Endothelial cell of umbilical vein (primary cell): ENCODE data around the gene MREG. TPM values are rescaled to one million over a fixed set of nuclear protein-coding genes. Genes with fewer than 3 reads are reported as not detected.
A peak's percentile ranks its signal among the peaks of the same experiment; 100 is the strongest.

Experiments
- BruUV-seq: library from RNA; stranded (reverse); fragments of 400-500 nt; replicated peaks from 2 replicates; lab custom pipeline; 2021; lab: Mats Ljungman, UMichigan
- CTCF ChIA-PET: fragments of 300-600, 350-600 bp; sonication (Branson Sonifier 250); formaldehyde crosslinking; loops from one replicate; lab custom pipeline; 2021; ENCODE audit warnings: antibody characterized with exemption, inconsistent platforms; lab: Charles Lee
- POLR2A ChIA-PET: fragments of 300-600, 350-600 bp; sonication (Branson Sonifier 250); formaldehyde crosslinking; loops from one replicate; lab custom pipeline; 2021; ENCODE audit warnings: antibody characterized with exemption, inconsistent platforms; lab: Charles Lee
- DNase-seq: peaks from one replicate; pipeline ENCODE4 v3.0.0-alpha.2; 2011; ENCODE audit warnings: low read depth, low spot score
- FAIRE-seq: peaks from 2 replicates; lab custom pipeline; 2011; peaks lifted over from hg19 to GRCh38; lab: Jason Lieb, UNC
- H2AFZ ChIP-seq: 2 replicates; pipeline ENCODE4 v1.6.0; 2012; ENCODE audit warnings: low read depth, low read length, control low read depth, inconsistent platforms
- H3K27ac ChIP-seq: 2 replicates; pipeline ENCODE4 v1.5.1; 2011; ENCODE audit warnings: low read depth, mild to moderate bottlenecking, control low read depth, low read length, moderate library complexity; ENCODE audit not compliant: insufficient read depth
- H3K27me3 ChIP-seq, 2 experiments: 2 replicates each; pipeline versions ENCODE4 v1.6.0 to v1.6.1; 2011; ENCODE audit warnings: low read length in 2 of 2, mixed read lengths in 1 of 2; ENCODE audit not compliant: control insufficient read depth in 2 of 2, insufficient read depth in 2 of 2
- H3K36me3 ChIP-seq, 2 experiments: 2 replicates in 1 of 2; 3 replicates in 1 of 2; pipeline ENCODE4 v1.5.1; 2011; ENCODE audit warnings: low read length in 2 of 2, mild to moderate bottlenecking in 1 of 2, moderate library complexity in 1 of 2; ENCODE audit not compliant: control insufficient read depth in 2 of 2, insufficient read depth in 2 of 2; ENCODE audit errors: extremely low read depth in 1 of 2
- H3K4me1 ChIP-seq: 3 replicates; pipeline ENCODE4 v1.5.1; 2011; ENCODE audit warnings: mild to moderate bottlenecking, low read length; ENCODE audit not compliant: control insufficient read depth, insufficient read depth; ENCODE audit errors: extremely low read depth
- H3K4me2 ChIP-seq: 2 replicates; pipeline ENCODE4 v1.6.1; 2011; ENCODE audit warnings: low read length, control low read depth, mixed read lengths; ENCODE audit not compliant: insufficient read depth
- H3K4me3 ChIP-seq, 3 experiments: fragments of 200-600 bp in 1 of 3; sonication (generic), shearing (Covaris generic) in 1 of 3; replicated peaks in 1 of 3; 2 replicates each; pipeline ENCODE4 v1.5.1; 2011 to 2016; ENCODE audit warnings: control low read depth in 3 of 3, low read length in 3 of 3, mild to moderate bottlenecking in 2 of 3, inconsistent platforms in 1 of 3, low read depth in 1 of 3, moderate library complexity in 1 of 3; ENCODE audit not compliant: insufficient read depth in 1 of 3
- H3K79me2 ChIP-seq: 2 replicates; pipeline ENCODE4 v1.6.0; 2012; ENCODE audit warnings: low read length, inconsistent platforms; ENCODE audit not compliant: control insufficient read depth, insufficient read depth
- H3K9ac ChIP-seq: replicated peaks from 2 replicates; pipeline ENCODE3; 2011; ENCODE audit warnings: low read length, control low read depth; ENCODE audit not compliant: insufficient read depth; ENCODE audit errors: extremely low read depth
- H3K9me1 ChIP-seq: replicated peaks from 3 replicates; pipeline ENCODE4 v1.6.0; 2011; ENCODE audit warnings: mild to moderate bottlenecking, low read length; ENCODE audit not compliant: control insufficient read depth, insufficient read depth; ENCODE audit errors: extremely low read depth
- H3K9me3 ChIP-seq: replicated peaks from 2 replicates; pipeline ENCODE4 v1.5.1; 2012; ENCODE audit warnings: low read length, inconsistent platforms; ENCODE audit not compliant: control insufficient read depth, insufficient read depth
- H4K20me1 ChIP-seq: replicated peaks from 2 replicates; pipeline ENCODE3; 2011; ENCODE audit warnings: mild to moderate bottlenecking, low read length; ENCODE audit not compliant: control insufficient read depth, insufficient read depth; ENCODE audit errors: extremely low read depth
- EZH2 ChIP-seq: IDR thresholded peaks from 2 replicates; pipeline ENCODE4 v1.6.1; 2012; ENCODE audit warnings: borderline replicate concordance, low read depth, mild to moderate bottlenecking, moderate library complexity, low read length, inconsistent platforms; ENCODE audit not compliant: severe bottlenecking
- FOS ChIP-seq: IDR thresholded peaks from 2 replicates; pipeline ENCODE4 v1.6.1; 2011; ENCODE audit warnings: mild to moderate bottlenecking, low read length, moderate library complexity, borderline replicate concordance; ENCODE audit not compliant: insufficient read depth
- GATA2 ChIP-seq: IDR thresholded peaks from 2 replicates; pipeline ENCODE4 v1.7.0; 2011; ENCODE audit warnings: low read depth, mild to moderate bottlenecking, moderate library complexity, mixed read lengths, low read length; ENCODE audit not compliant: insufficient read length, insufficient read depth
- JUN ChIP-seq: IDR thresholded peaks from 2 replicates; pipeline ENCODE4 v1.6.1; 2011; ENCODE audit warnings: borderline replicate concordance, low read depth; ENCODE audit not compliant: insufficient read length, insufficient read depth
- MYC ChIP-seq: IDR thresholded peaks from one replicate; pipeline ENCODE4 v1.6.1; 2011; ENCODE audit warnings: mild to moderate bottlenecking, low read depth, low read length
- POLR2A ChIP-seq: IDR thresholded peaks from 2 replicates; pipeline ENCODE4 v1.6.1; 2012; ENCODE audit warnings: low read depth, mild to moderate bottlenecking, control low read depth, low read length
- POLR2AphosphoS5 ChIP-seq: IDR thresholded peaks from 2 replicates; pipeline ENCODE4 v1.6.1; 2012; ENCODE audit warnings: low read depth, mild to moderate bottlenecking, control low read depth, low read length, moderate library complexity; ENCODE audit not compliant: insufficient read depth
- dilution Hi-C: fragments of 300-500 bp; cut with MboI; formaldehyde crosslinking; loops from one replicate; pipeline ENCODE4 v1.15.0; 2019; ENCODE audit warnings: low sequenced_read_pairs; ENCODE audit not compliant: extremely low pct_ligation_motif_present
- intact Hi-C: fragments of 100-400 bp; cut with micrococcal nuclease; formaldehyde crosslinking; loops from one replicate; pipeline ENCODE4 v1.10.0; 2022
- polyA plus RNA-seq, 4 experiments: library from polyadenylated mRNA; depleted of rRNA in 3 of 4; stranded (reverse) in 3 of 4; unstranded in 1 of 4; fragments of >200 nt; gene quantifications; 2 replicates each; pipeline versions ENCODE4 v1.2.1 to v1.2.3, GENCODE V29; 2011 to 2012; ENCODE audit warnings: missing spikeins in 1 of 4
- total RNA-seq: library from RNA; stranded (reverse); gene quantifications from 2 replicates; pipeline ENCODE4 v1.2.3, GENCODE V29; 2021
- TF ChIP-seq, protein P1 (sequence below), 2 donors: IDR thresholded peaks; 1 replicate in 1 of 2; 2 replicates in 1 of 2; pipeline ENCODE4 v1.5.1; 2011; ENCODE audit warnings: low read length in 2 of 2, mild to moderate bottlenecking in 2 of 2, moderate library complexity in 2 of 2, control low read depth in 1 of 2, inconsistent platforms in 1 of 2, low read depth in 1 of 2; ENCODE audit not compliant: insufficient read depth in 1 of 2; ENCODE audit errors: extremely low read depth in 1 of 2
- TF ChIP-seq, protein P2 (sequence below): IDR thresholded peaks from 2 replicates; pipeline ENCODE4 v1.6.1; 2011; ENCODE audit not compliant: insufficient read depth, insufficient read length

MREG gene
- total and polyA plus RNA-seq, 2 donors (not counting 3 experiments of a cell fraction or from before 2014, with no cell fraction given), result 0.41 to 3.9 TPM

DNA sequence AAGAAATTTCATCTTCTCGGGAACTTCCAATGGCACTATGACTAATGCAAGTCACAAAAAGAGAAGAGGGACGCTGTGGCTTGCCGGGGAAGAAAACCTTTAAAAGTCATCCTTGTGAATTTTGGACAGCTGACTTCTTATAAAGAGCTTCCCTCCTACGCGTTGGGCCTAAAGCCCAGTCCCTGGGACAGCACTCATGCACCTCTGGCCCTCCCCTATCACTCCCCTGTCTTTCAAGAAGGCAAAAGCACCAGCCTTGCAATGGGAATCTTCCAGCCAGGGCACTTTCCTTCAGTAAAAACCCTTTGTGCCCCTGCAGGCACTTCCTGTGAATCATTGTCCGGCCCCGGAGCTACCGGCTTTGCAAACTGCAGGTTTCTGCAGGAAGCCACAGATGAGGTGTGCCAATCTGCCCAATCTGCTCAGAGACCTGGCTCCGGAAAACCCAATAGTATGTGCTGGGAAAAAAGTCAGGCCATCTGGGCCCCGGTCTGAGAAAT lies 7.1 kb downstream of the MREG start:
- Histone ChIP-seq H3K4me3 (no peak overlapping the region), H3K4me1 (peaks cover 8% of the 10 kb centered on the region), H2AFZ (no peak overlapping the region), H3K9me1 (no peaks in the 10 kb centered on the region), H3K4me2 (peak overlapping the region; percentile 20), H4K20me1 (no peaks in the 10 kb centered on the region), H3K9me3 (no peaks in the 10 kb centered on the region), H3K9ac (no peak overlapping the region), H3K27ac (no peak overlapping the region), H3K36me3 (no peaks in the 10 kb centered on the region), H3K27me3 (peaks cover 0 to 2% of the 10 kb centered on the region in 2 experiments), H3K79me2 (no peaks in the 10 kb centered on the region)
- ChIA-PET POLR2A (no interaction called here), CTCF (interaction anchor here (0.6 to 2.3 kb wide), 8 partner anchors 14 to 287 kb away, joined by 3 to 12 read pairs (median 4); no protein-coding TSS in a partner anchor)
- intact Hi-C loops (no loop called here), dilution Hi-C loops (no loop called here)
- BruUV-seq, result no TSS peak
- peak; percentile 87 for FAIRE-seq
- DNase-seq, result peak; percentile 33
- TF ChIP-seq, protein P1, sequence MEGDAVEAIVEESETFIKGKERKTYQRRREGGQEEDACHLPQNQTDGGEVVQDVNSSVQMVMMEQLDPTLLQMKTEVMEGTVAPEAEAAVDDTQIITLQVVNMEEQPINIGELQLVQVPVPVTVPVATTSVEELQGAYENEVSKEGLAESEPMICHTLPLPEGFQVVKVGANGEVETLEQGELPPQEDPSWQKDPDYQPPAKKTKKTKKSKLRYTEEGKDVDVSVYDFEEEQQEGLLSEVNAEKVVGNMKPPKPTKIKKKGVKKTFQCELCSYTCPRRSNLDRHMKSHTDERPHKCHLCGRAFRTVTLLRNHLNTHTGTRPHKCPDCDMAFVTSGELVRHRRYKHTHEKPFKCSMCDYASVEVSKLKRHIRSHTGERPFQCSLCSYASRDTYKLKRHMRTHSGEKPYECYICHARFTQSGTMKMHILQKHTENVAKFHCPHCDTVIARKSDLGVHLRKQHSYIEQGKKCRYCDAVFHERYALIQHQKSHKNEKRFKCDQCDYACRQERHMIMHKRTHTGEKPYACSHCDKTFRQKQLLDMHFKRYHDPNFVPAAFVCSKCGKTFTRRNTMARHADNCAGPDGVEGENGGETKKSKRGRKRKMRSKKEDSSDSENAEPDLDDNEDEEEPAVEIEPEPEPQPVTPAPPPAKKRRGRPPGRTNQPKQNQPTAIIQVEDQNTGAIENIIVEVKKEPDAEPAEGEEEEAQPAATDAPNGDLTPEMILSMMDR (IDR thresholded peaks at IDR 0.05; ENCODE audit: extremely low read depth in 1 of 2, insufficient read depth in 1 of 2, low read depth in 1 of 2, low read length in 2 of 2), result no peak
- peak; percentile 52 for TF ChIP-seq FOS

DNA sequence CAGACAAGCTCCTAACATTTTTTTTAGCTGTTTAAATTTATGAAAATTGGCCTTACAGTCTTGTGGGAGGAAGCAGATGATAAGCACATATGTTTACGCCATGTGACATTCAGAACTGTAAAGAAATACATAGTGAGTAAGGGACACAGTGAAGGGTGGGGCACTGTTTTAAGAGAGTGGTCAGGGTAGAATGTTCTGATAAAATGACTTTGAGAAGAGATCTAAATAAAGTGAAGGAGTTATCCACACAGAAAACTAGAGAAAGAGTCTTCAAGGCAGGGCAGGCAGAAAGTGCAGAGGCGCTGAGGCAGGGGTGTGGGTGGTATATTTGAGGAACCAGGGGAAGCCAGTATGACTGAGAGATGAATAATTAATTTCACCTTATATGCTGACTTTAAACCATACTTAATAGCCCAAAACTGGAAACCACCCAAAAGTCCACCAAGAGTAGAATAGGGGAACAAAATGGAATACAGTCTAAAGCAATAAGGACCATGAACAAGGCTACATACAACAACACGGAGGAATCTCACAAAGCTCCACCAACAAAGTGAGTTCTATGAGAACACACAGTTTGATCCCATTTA lies 8.6 kb downstream of the MREG start:
- H3K27me3 ChIP-seq, result peaks cover 0 to 2% of the 10 kb centered on the region in 2 experiments
- H3K36me3 ChIP-seq, result no peaks in the 10 kb centered on the region
- no peaks in the 10 kb centered on the region for H4K20me1 ChIP-seq
- no peaks in the 10 kb centered on the region for H3K9me1 ChIP-seq
- CTCF ChIA-PET, result no interaction called here
- H3K27ac ChIP-seq, result no peak overlapping the region
- no peak overlapping the region for H3K4me2 ChIP-seq
- no peak overlapping the region for H3K9ac ChIP-seq
- POLR2A ChIA-PET, result no interaction called here
- no peaks in the 10 kb centered on the region for H3K79me2 ChIP-seq
- H2AFZ ChIP-seq, result no peak overlapping the region
- intact Hi-C loops (no loop called here), dilution Hi-C loops (no loop called here)
- DNase-seq (no peak), FAIRE-seq (no peak)
- H3K9me3 ChIP-seq, result no peaks in the 10 kb centered on the region
- no peak overlapping the region for H3K4me3 ChIP-seq
- TF ChIP-seq FOS (no peak), MYC (no peak), JUN (no peak), GATA2 (no peak), POLR2AphosphoS5 (no peak), EZH2 (no peak), POLR2A (no peak)
- TF ChIP-seq, protein P2, sequence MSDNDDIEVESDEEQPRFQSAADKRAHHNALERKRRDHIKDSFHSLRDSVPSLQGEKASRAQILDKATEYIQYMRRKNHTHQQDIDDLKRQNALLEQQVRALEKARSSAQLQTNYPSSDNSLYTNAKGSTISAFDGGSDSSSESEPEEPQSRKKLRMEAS, result no peak
- TF ChIP-seq, protein P1 (IDR thresholded peaks at IDR 0.05; ENCODE audit: extremely low read depth in 1 of 2, insufficient read depth in 1 of 2, low read depth in 1 of 2, low read length in 2 of 2), result no peak
- peaks cover 8% of the 10 kb centered on the region for H3K4me1 ChIP-seq
- BruUV-seq, result no TSS peak
